CD14-positive monocyte (primary cell): Measurements from ENCODE around the gene AKAP9. TPM values are rescaled to one million over a fixed set of nuclear protein-coding genes. Genes with fewer than 3 reads are reported as not detected.

Experiments used
- DNase-seq, 3 donors: peaks; one replicate each; pipeline ENCODE4 v3.0.0-alpha.2; 2011 to 2022
- H2AFZ ChIP-seq: 2 replicates; pipeline ENCODE4 v1.6.0; 2012; ENCODE audit warnings: mild to moderate bottlenecking, low read depth, low read length, inconsistent platforms; ENCODE audit not compliant: insufficient read depth, poor library complexity, severe bottlenecking
- H3K27ac ChIP-seq, 2 donors: 1 replicate in 1 of 2; 2 replicates in 1 of 2; pipeline ENCODE4 v1.5.1; 2012 to 2013; ENCODE audit warnings: low read length in 2 of 2, control low read depth in 1 of 2, inconsistent platforms in 1 of 2, low read depth in 1 of 2, mild to moderate bottlenecking in 1 of 2
- H3K27me3 ChIP-seq, 2 donors: one replicate each; pipeline versions ENCODE4 v1.6.0 to v1.6.1; 2011 to 2013; ENCODE audit warnings: low read length in 2 of 2; ENCODE audit not compliant: control insufficient read depth in 2 of 2, insufficient read depth in 2 of 2
- H3K36me3 ChIP-seq, 2 donors: replicated peaks in 1 of 2; 1 replicate in 1 of 2; 2 replicates in 1 of 2; pipeline versions ENCODE4 v1.5.1 to v1.6.1; 2012 to 2013; ENCODE audit warnings: low read length in 2 of 2, control low read depth in 1 of 2, inconsistent platforms in 1 of 2, mild to moderate bottlenecking in 1 of 2; ENCODE audit not compliant: insufficient read depth in 2 of 2, control insufficient read depth in 1 of 2
- H3K4me1 ChIP-seq, 2 donors: 1 replicate in 1 of 2; 2 replicates in 1 of 2; pipeline versions ENCODE4 v1.5.1 to v1.6.1; 2012 to 2013; ENCODE audit warnings: low read length in 2 of 2, control low read depth in 1 of 2, inconsistent platforms in 1 of 2, mild to moderate bottlenecking in 1 of 2, moderate library complexity in 1 of 2; ENCODE audit not compliant: insufficient read depth in 2 of 2, control insufficient read depth in 1 of 2
- H3K4me2 ChIP-seq: replicated peaks from 2 replicates; pipeline ENCODE3; 2012; ENCODE audit warnings: low read length, moderate library complexity, mild to moderate bottlenecking; ENCODE audit not compliant: poor library complexity, severe bottlenecking; ENCODE audit errors: extremely low read depth
- H3K4me3 ChIP-seq, 3 experiments: fragments of 200-600 bp in 1 of 3; sonication (generic) in 1 of 3; replicated peaks in 1 of 3; 1 replicate in 2 of 3; 2 replicates in 1 of 3; pipeline ENCODE4 v1.5.1; 2011 to 2013; ENCODE audit warnings: low read length in 3 of 3, mild to moderate bottlenecking in 3 of 3, control low read depth in 2 of 3, low read depth in 2 of 3, inconsistent platforms in 1 of 3, moderate library complexity in 1 of 3
- H3K79me2 ChIP-seq: 2 replicates; pipeline ENCODE4 v1.6.0; 2012; ENCODE audit warnings: mild to moderate bottlenecking, control low read depth, inconsistent platforms, low read length, moderate library complexity; ENCODE audit not compliant: insufficient read depth
- H3K9ac ChIP-seq: 2 replicates; pipeline ENCODE4 v1.6.0; 2017; ENCODE audit warnings: low read length, mild to moderate bottlenecking; ENCODE audit not compliant: insufficient read depth, poor library complexity, severe bottlenecking
- H3K9me3 ChIP-seq, 2 donors: replicated peaks in 1 of 2; 1 replicate in 1 of 2; 2 replicates in 1 of 2; pipeline versions ENCODE4 v1.5.1 to v1.6.1; 2012 to 2013; ENCODE audit warnings: low read length in 2 of 2, control low read depth in 1 of 2; ENCODE audit not compliant: control insufficient read depth in 1 of 2, insufficient read depth in 1 of 2
- H4K20me1 ChIP-seq: 2 replicates; pipeline ENCODE4 v1.6.0; 2012; ENCODE audit warnings: mild to moderate bottlenecking, low read length, control low read depth, moderate library complexity; ENCODE audit not compliant: insufficient read depth
- H3K27ac Mint-ChIP-seq, 7 donors: one replicate each; pipeline ENCODE4 v1.8.0; 2020; ENCODE audit warnings: mild to moderate bottlenecking in 7 of 7, mixed read lengths in 7 of 7, moderate library complexity in 6 of 7, inconsistent platforms in 2 of 7
- H3K27me3 Mint-ChIP-seq, 3 donors: one replicate each; pipeline ENCODE4 v1.8.0; 2021 to 2022; ENCODE audit warnings: low read depth in 3 of 3, mild to moderate bottlenecking in 3 of 3, mixed read lengths in 3 of 3, moderate library complexity in 3 of 3, inconsistent platforms in 1 of 3
- H3K36me3 Mint-ChIP-seq, 2 donors: one replicate each; pipeline ENCODE4 v1.8.0; 2020; ENCODE audit warnings: mixed read lengths in 2 of 2, inconsistent platforms in 1 of 2, mild to moderate bottlenecking in 1 of 2
- H3K4me1 Mint-ChIP-seq: one replicate; pipeline ENCODE4 v1.8.0; 2020; ENCODE audit warnings: mild to moderate bottlenecking, mixed read lengths
- H3K4me3 Mint-ChIP-seq, 2 donors: one replicate each; pipeline ENCODE4 v1.8.0; 2020; ENCODE audit warnings: mild to moderate bottlenecking in 2 of 2, mixed read lengths in 2 of 2, moderate library complexity in 1 of 2
- H3K9me3 Mint-ChIP-seq, 7 donors: one replicate each; pipeline ENCODE4 v1.8.0; 2020 to 2022; ENCODE audit warnings: mixed read lengths in 7 of 7, mild to moderate bottlenecking in 6 of 7, moderate library complexity in 6 of 7, inconsistent platforms in 2 of 7
- WGBS: methylation state at CpG from one replicate; pipeline ENCODE4 v1.1.5; 2013; ENCODE audit warnings: missing lambda C conversion rate; ENCODE audit not compliant: insufficient coverage; 5-methylcytosine and 5-hydroxymethylcytosine counted together
- intact Hi-C, 2 donors: fragments of 100-400 bp; cut with micrococcal nuclease; formaldehyde crosslinking; loops; one replicate each; pipeline versions ENCODE4 v1.15.0 to v1.15.1; 2023
- polyA plus RNA-seq, 3 donors: library from polyadenylated mRNA; depleted of rRNA in 1 of 3; unstranded in 2 of 3; stranded (reverse) in 1 of 3; fragments of 300-500 nt in 2 of 3; fragments of >200 nt in 1 of 3; fragmentation: Illumina TruSeq in 2 of 3; gene quantifications; 1 replicate in 2 of 3; 2 replicates in 1 of 3; pipeline ENCODE4 v1.2.3, GENCODE V29; 2012 to 2021
- TF ChIP-seq, protein P1 (sequence below): fragments of 200-600 bp; IDR thresholded peaks from one replicate; pipeline ENCODE4 v1.8.0; 2022; ENCODE audit warnings: antibody characterized with exemption, mild to moderate bottlenecking

AKAP9 gene
- polyA plus RNA-seq, 3 donors, result 1.5 to 23.3 (median 7.3) TPM

DNA sequence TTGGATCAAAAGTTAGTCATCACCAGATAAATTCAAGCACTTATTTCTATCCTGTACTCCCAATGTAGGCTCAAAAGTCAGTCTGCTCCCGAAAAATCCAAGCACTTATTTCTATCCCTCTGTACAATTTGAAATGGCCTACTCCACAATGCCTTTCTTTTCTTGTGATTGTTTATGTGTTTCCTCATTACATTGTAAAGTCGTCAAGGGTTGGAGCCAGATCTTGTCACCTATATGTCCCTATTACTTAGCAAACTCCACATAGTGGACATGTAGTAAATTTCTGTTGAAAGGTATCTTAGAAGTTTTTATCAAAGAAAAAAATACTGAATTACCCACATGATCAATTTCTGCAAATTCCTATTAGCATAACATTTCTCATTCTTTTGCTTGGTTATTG is 111.5 kb downstream of the AKAP9 start:
- TF ChIP-seq, protein P1, sequence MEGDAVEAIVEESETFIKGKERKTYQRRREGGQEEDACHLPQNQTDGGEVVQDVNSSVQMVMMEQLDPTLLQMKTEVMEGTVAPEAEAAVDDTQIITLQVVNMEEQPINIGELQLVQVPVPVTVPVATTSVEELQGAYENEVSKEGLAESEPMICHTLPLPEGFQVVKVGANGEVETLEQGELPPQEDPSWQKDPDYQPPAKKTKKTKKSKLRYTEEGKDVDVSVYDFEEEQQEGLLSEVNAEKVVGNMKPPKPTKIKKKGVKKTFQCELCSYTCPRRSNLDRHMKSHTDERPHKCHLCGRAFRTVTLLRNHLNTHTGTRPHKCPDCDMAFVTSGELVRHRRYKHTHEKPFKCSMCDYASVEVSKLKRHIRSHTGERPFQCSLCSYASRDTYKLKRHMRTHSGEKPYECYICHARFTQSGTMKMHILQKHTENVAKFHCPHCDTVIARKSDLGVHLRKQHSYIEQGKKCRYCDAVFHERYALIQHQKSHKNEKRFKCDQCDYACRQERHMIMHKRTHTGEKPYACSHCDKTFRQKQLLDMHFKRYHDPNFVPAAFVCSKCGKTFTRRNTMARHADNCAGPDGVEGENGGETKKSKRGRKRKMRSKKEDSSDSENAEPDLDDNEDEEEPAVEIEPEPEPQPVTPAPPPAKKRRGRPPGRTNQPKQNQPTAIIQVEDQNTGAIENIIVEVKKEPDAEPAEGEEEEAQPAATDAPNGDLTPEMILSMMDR, result no peak
- Histone ChIP-seq H3K4me3 (no peak overlapping the region), H3K9ac (no peak overlapping the region), H3K27ac (peak overlapping the region in 1 of 2 donors; percentile 36), H3K36me3 (peaks cover 27 to 58% of the 10 kb centered on the region in 2 donors), H3K4me2 (no peak overlapping the region), H2AFZ (no peak overlapping the region), H4K20me1 (no peaks in the 10 kb centered on the region), H3K27me3 (no peaks in the 10 kb centered on the region), H3K9me3 (no peaks in the 10 kb centered on the region), H3K4me1 (peaks cover 0 to 8% of the 10 kb centered on the region in 2 donors), H3K79me2 (no peaks in the 10 kb centered on the region)
- peaks cover 35 to 52% of the 10 kb centered on the region in 2 donors for H3K36me3 Mint-ChIP-seq
- peak overlapping the region in 2 of 7 donors; percentile 2 to 7 for H3K27ac Mint-ChIP-seq
- intact Hi-C loops, result no loop called here
- H3K9me3 Mint-ChIP-seq, result peaks cover 0 to 3% (median 0%) of the 10 kb centered on the region in 7 donors
- no peak for DNase-seq
- peaks cover 14% of the 10 kb centered on the region for H3K4me1 Mint-ChIP-seq
- no peak overlapping the region for H3K4me3 Mint-ChIP-seq
- WGBS, result no CpG with 5 or more reads among the region's 2 CpGs
- H3K27me3 Mint-ChIP-seq, result no peaks in the 10 kb centered on the region

- Mint-ChIP-seq H3K4me3 (no peak overlapping the region), H3K4me1 (peaks cover 19% of the 10 kb centered on the region), H3K27ac (peak overlapping the region in 3 of 7 donors; percentile 28 to 48 (median 35)), H3K36me3 (peaks cover 31 to 55% of the 10 kb centered on the region in 2 donors), H3K9me3 (peaks cover 0 to 3% (median 0%) of the 10 kb centered on the region in 7 donors), H3K27me3 (no peaks in the 10 kb centered on the region)
- no peak for DNase-seq
- Histone ChIP-seq H3K9me3 (no peaks in the 10 kb centered on the region), H3K36me3 (peaks cover 23 to 53% of the 10 kb centered on the region in 2 donors), H3K4me2 (no peak overlapping the region), H3K4me1 (peaks cover 2 to 13% of the 10 kb centered on the region in 2 donors), H3K4me3 (no peak overlapping the region), H3K27ac (peak overlapping the region in 1 of 2 donors; percentile 7), H3K9ac (no peak overlapping the region), H4K20me1 (no peaks in the 10 kb centered on the region), H3K27me3 (no peaks in the 10 kb centered on the region), H2AFZ (no peak overlapping the region), H3K79me2 (no peaks in the 10 kb centered on the region)
- WGBS, result no CpG with 5 or more reads among the region's 3 CpGs
- TF ChIP-seq, protein P1, result no peak
- intact Hi-C loops, result no loop called here
Measured at GRCh38 chr7:92052684-92053083, 112.0 kb downstream of the AKAP9 start.
